ENCODE measurements around the gene ARRDC4.

ARRDC4 gene

DNA sequence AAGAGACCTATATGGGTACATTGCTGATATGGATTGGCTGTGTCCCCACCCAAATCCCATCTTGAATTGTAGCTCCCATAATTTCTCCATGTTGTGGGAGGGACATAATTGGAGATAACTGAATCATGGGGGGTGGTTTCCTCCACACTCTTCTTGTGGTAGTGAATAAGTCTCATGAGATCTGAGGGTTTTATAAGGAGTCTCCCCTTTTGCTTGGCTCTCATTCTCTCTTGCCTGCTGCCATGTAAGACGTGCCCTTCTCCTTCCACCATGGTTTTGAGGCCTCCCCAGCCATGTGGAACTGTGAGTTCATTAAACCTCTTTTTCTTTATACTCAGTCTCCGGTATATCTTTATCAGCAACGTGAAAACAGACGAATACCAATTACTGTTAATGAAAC is 5.0 kb upstream of the ARRDC4 start:
- H3F3A ChIP-seq (ENCODE audit: low read depth), result no peaks in the 10 kb centered on the region; the same call in 1 of the 2 replicates
- peaks cover 25% of the 10 kb centered on the region for H3K4me1 ChIP-seq (ENCODE audit: insufficient read depth, low read length, poor library complexity, severe bottlenecking)
- no peaks in the 10 kb centered on the region for H4K20me1 ChIP-seq (ENCODE audit: insufficient read depth, low read length, poor library complexity, severe bottlenecking)
- H3K9me2 ChIP-seq (replicated peaks; ENCODE audit: low read depth, low read length), result no peaks in the 10 kb centered on the region
- no peaks in the 10 kb centered on the region; the same call in 1 of the 2 replicates for H3K79me2 ChIP-seq (ENCODE audit: insufficient read depth, low read length)
- H3K36me3 ChIP-seq (ENCODE audit: insufficient read depth, low read length), result no peaks in the 10 kb centered on the region
- H2AFZ ChIP-seq (ENCODE audit: low read length), result no peak overlapping the region
- H3K9ac ChIP-seq (ENCODE audit: low read depth, low read length, poor library complexity, severe bottlenecking), result no peak overlapping the region
- H3K27me3 ChIP-seq (ENCODE audit: insufficient read depth, low read length, poor library complexity, severe bottlenecking), result no peaks in the 10 kb centered on the region
- TF ChIP-seq EZH2phosphoT487 (IDR thresholded peaks at IDR 0.05; ENCODE audit: borderline replicate concordance) (no peak), CTCF (conservative IDR thresholded peaks at IDR 0.05; ENCODE audit: low read length) (no peak)
- no peaks in the 10 kb centered on the region for H3K9me3 ChIP-seq (ENCODE audit: insufficient read depth, low read depth, low read length)
- H3K4me3 ChIP-seq (ENCODE audit: low read length, poor library complexity, severe bottlenecking), result no peak overlapping the region
- peak overlapping the region; percentile 31 for H3K4me2 ChIP-seq (ENCODE audit: low read depth, low read length, poor library complexity, severe bottlenecking)

DNA sequence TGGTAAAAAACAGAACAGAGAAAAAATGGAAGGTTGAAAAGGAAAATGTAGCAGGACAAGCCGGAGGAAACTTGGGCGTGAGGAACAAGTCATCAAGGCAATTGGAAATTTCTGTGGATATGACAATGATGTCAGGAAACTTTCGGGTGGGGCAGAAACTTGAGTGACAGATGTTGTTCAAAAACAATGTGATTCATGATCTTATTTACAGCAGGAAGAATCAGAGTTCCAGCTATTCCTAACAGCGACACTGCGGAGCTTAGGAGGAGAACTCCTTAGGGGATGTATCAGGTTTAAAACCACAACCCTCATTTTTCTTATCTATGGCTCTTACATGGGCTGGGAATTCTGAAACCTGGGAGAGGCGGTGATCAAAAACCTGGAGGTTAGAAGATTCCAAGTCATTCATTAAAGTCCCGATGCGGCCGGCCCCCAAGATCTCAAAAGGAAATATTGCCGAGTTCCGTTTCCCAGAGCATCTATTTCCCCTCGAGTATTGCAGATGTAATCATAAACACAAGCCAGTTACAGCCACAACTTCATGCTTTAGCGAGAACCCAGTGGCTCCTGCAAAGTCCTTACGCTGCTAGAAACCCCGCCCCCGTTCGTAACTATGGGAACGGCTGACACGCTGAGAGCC is 659 bp upstream of the ARRDC4 start:
- peak overlapping the region; percentile 52 for H2AFZ ChIP-seq (ENCODE audit: low read length)
- H3K4me1 ChIP-seq (ENCODE audit: insufficient read depth, low read length, poor library complexity, severe bottlenecking), result peaks cover 49% of the 10 kb centered on the region

DNA sequence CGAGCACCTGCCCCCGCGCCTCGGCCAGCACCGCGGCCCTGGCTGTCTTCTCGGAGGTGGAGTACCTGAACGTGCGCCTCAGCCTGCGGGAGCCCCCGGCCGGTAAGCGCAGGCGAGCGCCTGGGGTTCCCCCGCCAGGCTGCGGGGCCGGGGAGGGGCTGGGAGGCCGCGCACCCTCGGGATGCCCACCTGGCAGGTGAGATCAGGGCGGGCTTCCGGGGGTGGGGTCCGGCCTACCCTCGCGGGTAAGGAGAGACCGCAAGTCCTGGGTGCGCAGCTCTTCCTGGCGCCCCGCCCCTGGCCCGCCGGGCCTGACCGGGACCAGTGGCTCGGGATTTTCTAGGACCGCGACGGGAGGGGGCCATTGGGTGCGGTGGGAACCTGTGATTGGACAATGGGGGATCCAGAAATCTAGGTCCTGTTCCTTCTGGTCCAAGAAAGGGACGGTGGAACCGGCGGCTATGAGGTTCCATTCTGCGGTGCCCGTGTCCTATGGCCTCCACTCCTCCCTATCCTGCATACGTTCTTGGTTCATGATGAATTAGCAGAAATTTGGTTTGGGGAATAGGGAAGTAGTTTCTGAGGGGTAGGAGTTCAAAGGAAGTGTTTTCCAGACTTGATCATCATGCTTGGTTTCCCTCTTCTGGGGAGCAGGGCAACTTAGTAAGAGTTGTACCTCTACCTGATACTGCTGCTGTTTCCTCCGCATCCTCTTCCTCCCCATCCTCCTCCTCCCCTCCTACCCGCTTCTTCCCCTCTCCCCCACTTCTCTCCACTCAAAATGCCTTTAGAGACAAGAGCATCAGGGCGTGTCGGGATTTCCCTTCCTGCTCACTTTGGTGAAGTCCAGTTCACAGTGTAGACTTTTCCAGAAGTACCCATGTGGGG is 808 bp downstream of the ARRDC4 start:
- no peak for TF ChIP-seq EZH2phosphoT487 (IDR thresholded peaks at IDR 0.05; ENCODE audit: borderline replicate concordance)
- no peak for TF ChIP-seq CTCF (conservative IDR thresholded peaks at IDR 0.05; ENCODE audit: low read length)
- H3F3A ChIP-seq (ENCODE audit: low read depth), result no peaks in the 10 kb centered on the region
- H3K79me2 ChIP-seq (ENCODE audit: insufficient read depth, low read length), result peaks cover 50% of the 10 kb centered on the region
- peak overlapping the region; percentile 44; the same call in 1 of the 2 replicates for H2AFZ ChIP-seq (ENCODE audit: low read length)
- H4K20me1 ChIP-seq (ENCODE audit: insufficient read depth, low read length, poor library complexity, severe bottlenecking), result no peaks in the 10 kb centered on the region
- H3K9me2 ChIP-seq (replicated peaks; ENCODE audit: low read depth, low read length), result no peaks in the 10 kb centered on the region
- peak overlapping the region; percentile 83 for H3K4me2 ChIP-seq (ENCODE audit: low read depth, low read length, poor library complexity, severe bottlenecking)
- H3K9ac ChIP-seq (ENCODE audit: low read depth, low read length, poor library complexity, severe bottlenecking), result peak overlapping the region; percentile 70
- no peaks in the 10 kb centered on the region for H3K9me3 ChIP-seq (ENCODE audit: insufficient read depth, low read depth, low read length)
- peaks cover 56% of the 10 kb centered on the region for H3K4me1 ChIP-seq (ENCODE audit: insufficient read depth, low read length, poor library complexity, severe bottlenecking)
- H3K27me3 ChIP-seq (ENCODE audit: insufficient read depth, low read length, poor library complexity, severe bottlenecking), result no peaks in the 10 kb centered on the region
- H3K4me3 ChIP-seq (ENCODE audit: low read length, poor library complexity, severe bottlenecking), result peak overlapping the region; percentile 84
- no peaks in the 10 kb centered on the region for H3K36me3 ChIP-seq (ENCODE audit: insufficient read depth, low read length)

More for the DNA sequence above, 659 bp upstream of the ARRDC4 start:
- peaks cover 43% of the 10 kb centered on the region for H3K79me2 ChIP-seq (ENCODE audit: insufficient read depth, low read length)
- H3K4me3 ChIP-seq (ENCODE audit: low read length, poor library complexity, severe bottlenecking), result peak overlapping the region; percentile 71
- H4K20me1 ChIP-seq (ENCODE audit: insufficient read depth, low read length, poor library complexity, severe bottlenecking), result no peaks in the 10 kb centered on the region
- H3K9me2 ChIP-seq (replicated peaks; ENCODE audit: low read depth, low read length), result no peaks in the 10 kb centered on the region
- H3K9me3 ChIP-seq (ENCODE audit: insufficient read depth, low read depth, low read length), result no peaks in the 10 kb centered on the region
- peak overlapping the region; percentile 79 for H3K4me2 ChIP-seq (ENCODE audit: low read depth, low read length, poor library complexity, severe bottlenecking)
- no peaks in the 10 kb centered on the region for H3K27me3 ChIP-seq (ENCODE audit: insufficient read depth, low read length, poor library complexity, severe bottlenecking)
- H3K36me3 ChIP-seq (ENCODE audit: insufficient read depth, low read length), result no peaks in the 10 kb centered on the region
- peak overlapping the region; percentile 44 for H3K9ac ChIP-seq (ENCODE audit: low read depth, low read length, poor library complexity, severe bottlenecking)
- no peak for TF ChIP-seq CTCF (conservative IDR thresholded peaks at IDR 0.05; ENCODE audit: low read length)
- no peak for TF ChIP-seq EZH2phosphoT487 (IDR thresholded peaks at IDR 0.05; ENCODE audit: borderline replicate concordance)
- H3F3A ChIP-seq (ENCODE audit: low read depth), result no peaks in the 10 kb centered on the region; the same call in 1 of the 2 replicates
